HG03575 (cell line): ENCODE results near the gene MAN1C1.
"Not testable (repeated sequence)": the region's sequence is repeated elsewhere in the genome, so short reads cannot be mapped to it uniquely, and the experiment has no call there.

Source experiments
- ATAC-seq: cut with Tn5 transposase; IDR thresholded peaks from one replicate; pipeline ENCODE4 v1.9.1; 2021; ENCODE audit not compliant: unreplicated experiment, insufficient number of reproducible peaks, low FRiP score; ENCODE audit errors: extremely low read depth

Gene MAN1C1

GRCh38 chr1:25624604-25625003, 8.0 kb downstream of the MAN1C1 start:
- ATAC-seq: no peak

DNA sequence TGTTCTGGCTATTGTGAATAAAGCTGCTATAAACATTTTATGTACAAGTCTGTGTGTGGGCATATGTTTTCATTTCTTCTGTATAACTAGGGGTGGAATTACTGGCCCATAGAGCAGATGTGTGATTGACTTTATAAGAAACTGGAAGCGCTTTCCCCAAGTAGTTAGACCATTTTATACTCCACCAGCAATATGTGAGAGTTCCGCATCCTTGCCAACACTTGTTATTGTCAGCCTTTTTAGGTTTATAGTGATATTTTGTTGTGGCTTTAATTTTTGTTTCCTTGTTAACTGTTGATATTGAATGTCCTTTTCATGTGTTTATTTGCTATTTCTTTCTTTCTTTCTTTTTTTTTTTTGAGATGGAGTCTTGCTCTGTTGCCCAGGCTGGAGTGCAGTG, 9.4 kb downstream of the MAN1C1 start:
- ATAC-seq: no peak

DNA sequence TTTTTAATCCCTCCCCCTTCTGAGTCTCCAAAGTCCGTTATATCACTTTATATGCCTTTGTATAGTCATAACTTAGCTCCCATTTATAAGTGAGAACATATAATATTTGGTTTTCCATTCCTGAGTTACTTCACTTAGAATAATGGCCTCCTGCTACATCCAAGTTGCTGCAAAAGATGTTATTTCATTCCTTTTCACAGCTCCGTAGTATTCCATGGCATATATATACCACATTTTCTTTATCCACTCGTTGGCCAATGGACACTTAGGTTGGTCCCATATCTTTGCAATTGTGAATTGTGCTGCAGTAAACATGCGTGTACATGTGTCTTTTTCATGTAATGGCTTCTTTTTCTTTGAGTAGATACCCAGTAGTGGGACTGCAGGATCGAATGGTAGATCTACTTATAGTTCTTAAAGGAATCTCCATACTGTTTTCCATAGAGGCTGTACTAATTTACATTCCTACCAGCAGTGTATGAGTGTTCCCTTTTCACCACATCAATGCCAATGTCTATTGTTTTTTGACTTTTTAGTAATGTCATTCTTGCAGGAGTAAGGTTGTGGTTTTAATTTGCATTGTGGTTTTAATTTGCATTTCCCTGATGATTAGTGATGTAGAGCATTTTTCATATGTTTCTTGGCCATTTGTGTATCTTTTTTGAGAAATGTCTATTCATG, 12.3 kb downstream of the MAN1C1 start:
- ATAC-seq: no peak

DNA sequence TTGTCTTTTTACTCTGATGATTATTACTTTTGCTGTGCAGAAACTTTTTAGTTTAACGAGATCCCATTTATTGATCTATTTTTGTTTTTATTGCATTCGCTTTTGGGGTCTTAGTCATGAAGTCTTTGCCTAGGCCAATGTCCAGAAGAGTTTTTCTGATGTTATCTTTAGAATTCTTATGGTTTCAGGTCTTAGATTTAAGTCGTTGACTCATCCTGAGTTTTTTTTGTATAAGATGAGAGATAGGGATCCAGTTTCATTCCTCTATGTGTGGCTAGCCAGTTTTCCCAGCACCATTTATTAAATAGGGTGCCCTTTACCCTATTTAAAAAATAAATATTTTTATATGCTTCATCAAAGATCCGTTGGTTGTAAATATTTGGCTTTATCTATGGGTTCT, 13.2 kb downstream of the MAN1C1 start:
- no peak for ATAC-seq

GRCh38 chr1:25631750-25632485, 15.3 kb downstream of the MAN1C1 start:
- no peak for ATAC-seq

DNA sequence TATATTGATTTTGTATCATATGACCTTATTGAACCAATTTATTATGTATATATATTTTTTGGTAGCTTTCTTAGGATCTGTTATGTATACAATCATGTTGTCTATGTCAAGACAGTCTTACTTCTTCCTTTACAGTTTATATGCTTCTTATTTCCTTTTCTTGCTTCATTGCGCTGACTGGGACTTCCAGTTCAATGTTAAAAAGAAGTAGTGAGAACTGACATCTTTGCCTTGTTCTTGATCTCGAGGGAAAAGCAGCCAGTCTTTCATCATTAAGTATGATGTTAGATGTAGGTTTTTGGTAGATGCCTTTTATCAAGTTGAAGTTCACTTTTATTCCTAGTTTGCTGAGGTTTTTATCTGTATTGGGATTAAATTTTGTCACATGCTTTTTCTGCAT, 17.5 kb downstream of the MAN1C1 start:
- no peak for ATAC-seq

DNA sequence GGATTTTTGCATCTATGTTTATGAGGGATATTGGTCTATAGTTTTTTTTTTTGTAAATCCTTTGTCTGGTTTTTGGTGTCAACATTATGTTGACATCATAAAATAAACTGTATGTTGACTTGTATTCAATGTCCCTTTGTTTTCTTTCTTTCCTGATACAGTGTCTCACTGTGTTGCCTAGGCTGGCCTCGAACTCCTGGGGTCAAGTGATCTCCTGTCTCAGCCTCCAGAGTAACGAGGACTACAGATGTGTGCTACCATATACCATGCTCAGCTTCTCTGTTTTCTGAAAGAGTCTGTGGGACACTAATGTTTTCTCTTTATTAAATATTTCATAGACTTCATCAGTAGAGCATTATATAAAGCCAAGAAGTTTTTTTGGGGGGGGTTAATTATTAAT, 18.3 kb downstream of the MAN1C1 start:
- no peak for ATAC-seq

DNA sequence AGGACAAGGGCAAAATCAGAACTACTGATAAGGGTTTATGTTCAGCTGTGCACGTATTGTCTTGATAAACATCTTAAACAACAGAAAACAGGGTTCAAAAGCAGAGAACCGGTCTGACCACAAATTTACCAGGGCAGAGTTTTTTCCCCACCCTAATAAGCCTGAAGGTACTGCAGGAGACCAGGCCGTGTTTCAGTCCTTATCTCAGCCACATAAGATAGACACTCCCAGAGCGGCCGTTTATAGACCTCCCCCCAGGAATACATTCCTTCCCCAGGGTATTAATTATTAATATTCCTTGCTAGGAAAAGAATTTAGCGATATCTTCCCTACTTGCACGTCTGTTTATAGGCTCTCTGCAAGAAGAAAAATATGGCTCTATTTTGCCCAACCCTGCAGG, 19.6 kb downstream of the MAN1C1 start:
- ATAC-seq: not testable (repeated sequence)

DNA sequence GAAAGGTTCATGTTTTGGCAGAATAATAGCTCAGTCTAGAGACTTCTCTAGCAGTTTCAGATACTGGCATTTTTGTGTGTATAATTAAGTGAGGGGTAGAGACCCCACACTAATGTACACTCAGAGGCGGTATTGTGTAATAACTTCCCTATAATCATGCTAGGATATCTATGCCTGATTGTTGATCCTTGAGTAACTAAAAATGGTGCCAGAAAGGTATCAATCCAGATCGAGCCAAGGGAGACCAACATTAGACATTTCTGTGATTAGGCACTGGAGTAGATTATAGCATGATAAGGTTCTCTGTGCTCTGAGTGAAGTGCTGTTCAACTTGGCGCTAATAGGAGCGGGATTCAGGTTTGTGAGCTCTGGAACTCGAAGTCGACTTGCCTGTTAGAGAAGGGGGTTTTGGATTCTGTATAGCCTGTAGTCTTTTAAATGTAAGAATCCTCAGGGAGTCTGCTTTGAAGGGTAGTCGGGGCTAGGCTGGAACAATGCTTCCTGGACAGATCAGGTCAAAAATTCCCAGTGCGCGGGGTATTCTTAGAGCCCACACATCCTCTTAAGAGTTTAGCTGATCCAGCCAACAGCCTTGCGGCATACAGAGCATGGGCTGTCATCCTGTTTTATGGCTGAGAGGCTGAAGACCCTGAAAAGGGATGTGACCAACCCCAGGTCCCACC, 24.2 kb downstream of the MAN1C1 start:
- ATAC-seq: no peak

DNA sequence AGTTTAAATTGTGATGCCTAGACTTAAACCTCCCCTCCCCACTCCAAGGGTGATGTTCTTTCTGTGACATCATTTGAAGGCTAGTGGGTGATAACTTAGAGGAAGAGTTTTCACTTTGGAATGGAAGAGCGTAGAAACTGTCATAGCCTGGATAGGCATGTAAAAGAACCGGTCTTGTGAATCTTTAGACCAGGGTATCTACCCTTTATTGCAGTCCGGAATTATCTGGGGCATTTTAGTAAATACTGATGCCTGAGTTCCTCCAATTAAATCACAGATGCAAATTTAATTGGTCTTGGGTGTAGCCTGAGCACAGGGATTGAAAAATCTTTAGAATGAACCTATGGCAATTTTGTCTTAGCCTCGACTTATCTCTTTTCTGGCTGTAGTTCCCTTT, 24.7 kb downstream of the MAN1C1 start:
- ATAC-seq: no peak

DNA sequence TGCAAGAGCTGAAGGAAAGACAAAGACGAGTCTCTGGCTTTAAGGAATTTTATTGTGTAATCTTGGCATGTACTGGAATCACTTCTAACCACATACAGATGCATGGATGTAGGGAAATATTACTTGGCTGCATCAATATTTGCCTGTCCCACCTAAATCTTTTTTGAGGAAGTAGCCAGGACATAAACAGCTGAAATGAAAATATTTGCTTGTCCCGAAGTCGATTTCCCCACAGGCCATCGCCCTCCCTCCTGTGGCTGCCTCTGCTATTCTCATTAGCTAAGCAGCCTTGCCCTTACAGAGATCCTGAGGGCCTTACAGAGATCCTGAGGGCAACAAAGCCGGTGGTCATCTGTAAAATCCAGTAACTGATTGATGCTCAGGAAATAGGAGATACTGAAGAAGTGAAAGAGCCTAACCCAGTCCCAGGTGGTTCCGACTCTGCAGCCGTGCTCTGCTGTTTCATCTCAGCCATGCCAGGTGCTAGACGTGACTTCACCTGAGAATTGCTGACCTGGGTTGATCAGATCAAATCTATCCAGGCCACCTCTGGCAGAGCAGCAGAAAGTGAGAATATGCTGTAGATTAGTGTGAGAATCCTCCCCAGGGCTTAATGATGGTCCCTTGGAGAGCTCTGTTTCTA, 25.5 kb downstream of the MAN1C1 start:
- ATAC-seq: no peak

DNA sequence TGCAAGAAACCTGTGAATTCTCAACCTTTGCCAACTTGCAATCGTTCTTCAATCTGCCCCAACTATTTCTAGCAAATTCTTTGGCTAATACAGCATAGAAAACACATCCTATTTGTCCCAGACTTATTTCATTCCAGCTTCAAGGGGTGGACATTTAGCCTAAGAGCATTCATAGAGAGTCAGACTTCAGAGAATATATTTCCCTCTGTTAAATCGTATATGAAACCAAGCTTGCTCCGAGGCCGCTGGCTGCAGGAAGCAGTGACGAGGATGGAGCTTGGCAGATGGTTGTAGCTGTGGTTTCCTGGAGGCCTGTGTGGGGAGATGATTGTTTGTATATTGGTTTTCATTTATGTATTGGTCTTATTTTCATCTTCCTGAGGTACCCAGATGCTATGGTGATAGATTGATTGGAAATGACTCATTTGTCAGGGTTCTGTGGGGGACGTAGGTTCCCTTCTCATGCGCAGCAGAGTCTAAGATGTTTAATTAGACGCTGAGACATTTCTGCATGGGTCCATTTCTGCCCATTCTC, 26.1 kb downstream of the MAN1C1 start:
- no peak for ATAC-seq

DNA sequence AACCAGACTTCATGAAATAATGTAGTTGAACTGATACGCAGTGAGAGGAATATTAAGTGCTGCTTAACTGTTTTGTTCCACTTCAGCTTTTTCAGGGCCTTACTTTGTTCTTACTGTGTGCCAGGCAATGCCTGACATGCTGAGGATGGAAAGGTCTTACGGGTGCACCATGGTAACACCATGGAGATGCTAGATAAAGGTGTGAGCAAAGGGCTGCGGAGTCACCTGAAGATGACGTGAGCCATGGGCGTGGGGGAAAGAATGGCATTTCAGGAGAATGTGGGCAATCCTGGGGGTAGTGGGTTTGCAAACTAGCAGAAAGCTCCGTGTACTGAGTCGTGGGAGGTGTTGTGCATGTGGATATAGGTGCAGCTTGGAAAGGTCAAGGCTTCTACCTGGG, 27.3 kb downstream of the MAN1C1 start:
- no peak for ATAC-seq

- no peak for ATAC-seq
Measured at GRCh38 chr1:25644962-25645361, 28.4 kb downstream of the MAN1C1 start.

DNA sequence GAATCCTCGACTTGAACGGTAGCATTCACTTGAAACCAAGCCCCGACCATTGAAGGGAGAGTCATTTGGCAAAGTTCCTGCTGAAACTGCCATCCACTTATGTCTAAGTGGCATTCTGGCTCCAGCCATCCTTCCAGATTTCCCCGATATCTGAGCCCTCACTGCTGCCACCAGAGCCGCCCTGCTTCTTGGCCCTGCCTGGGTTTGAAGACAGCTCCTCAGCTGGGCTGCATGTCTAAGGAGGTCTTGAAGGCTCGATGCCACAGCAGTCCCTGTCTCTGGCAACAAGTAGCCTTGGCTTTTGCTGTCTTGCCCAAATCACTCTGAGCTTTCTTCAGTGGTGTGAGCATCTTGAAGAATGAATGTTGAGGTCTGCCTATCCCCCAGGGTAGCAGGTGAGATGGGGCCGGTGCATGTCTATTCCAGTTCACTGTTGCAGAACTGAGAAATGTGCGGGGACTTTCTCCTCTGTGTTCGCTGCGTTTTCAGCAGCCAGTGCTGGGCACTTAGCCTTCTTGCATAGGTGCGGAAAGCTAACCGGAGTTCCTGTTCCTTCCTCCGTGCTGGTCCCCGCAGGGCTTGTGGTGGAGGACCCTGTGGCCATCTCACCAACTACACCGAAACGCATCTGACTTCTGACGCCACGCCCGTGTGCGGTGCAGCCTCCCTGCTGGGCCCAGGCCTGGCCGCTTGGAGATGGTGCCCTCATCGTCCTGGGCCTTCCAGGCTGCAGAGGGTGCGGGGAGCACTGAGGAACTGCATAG, 29.2 kb downstream of the MAN1C1 start:
- no peak for ATAC-seq

DNA sequence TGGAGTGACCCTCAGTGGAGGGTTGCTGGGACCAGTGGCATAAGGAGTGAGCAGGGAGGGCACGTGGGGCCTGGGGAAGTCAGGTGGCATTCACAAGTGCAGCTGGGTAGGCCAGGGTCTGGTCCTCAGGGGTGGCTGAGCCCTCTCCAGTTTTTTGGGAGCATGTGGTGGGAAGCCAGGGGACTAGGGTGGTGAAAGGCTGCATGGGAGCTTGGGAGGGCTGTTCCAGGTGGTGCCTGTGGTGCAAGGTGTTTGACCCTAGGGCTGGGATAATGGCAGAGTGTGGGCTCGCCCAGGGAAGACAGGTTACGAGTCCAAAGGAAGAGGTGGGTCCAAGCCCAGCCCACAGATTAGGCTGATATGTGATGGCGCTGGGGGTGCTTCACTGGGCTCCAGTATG, 30.5 kb downstream of the MAN1C1 start:
- ATAC-seq: no peak

GRCh38 chr1:25647863-25648262, 31.3 kb downstream of the MAN1C1 start:
- ATAC-seq: no peak

- no peak for ATAC-seq
Measured at GRCh38 chr1:25648681-25649440, 32.3 kb downstream of the MAN1C1 start.
